Right lung (tissue), 5 donors: Measurements from ENCODE around the gene KCNAB1. TPM values are rescaled to one million over a fixed set of nuclear protein-coding genes. Genes with fewer than 3 reads are reported as not detected.
"Not testable (repeated sequence)": the region's sequence is repeated elsewhere in the genome, so short reads cannot be mapped to it uniquely, and the experiment has no call there.

Experiments
- DNase-seq, 2 donors: peaks; one replicate each; pipeline ENCODE4 v3.0.0-alpha.2; 2013
- polyA plus RNA-seq, 5 donors: library from polyadenylated mRNA; unstranded; fragments of 120-200 nt; gene quantifications; one replicate each; pipeline versions ENCODE4 v1.2.1 to v1.2.3, GENCODE V29; 2013; ENCODE audit warnings: inconsistent platforms in 1 of 5, low replicate concordance in 1 of 5; ENCODE audit not compliant: insufficient read length in 5 of 5, insufficient read depth in 1 of 5

The KCNAB1 gene
- polyA plus RNA-seq, 5 donors: 1.3 to 1.7 (median 1.7) TPM

DNA sequence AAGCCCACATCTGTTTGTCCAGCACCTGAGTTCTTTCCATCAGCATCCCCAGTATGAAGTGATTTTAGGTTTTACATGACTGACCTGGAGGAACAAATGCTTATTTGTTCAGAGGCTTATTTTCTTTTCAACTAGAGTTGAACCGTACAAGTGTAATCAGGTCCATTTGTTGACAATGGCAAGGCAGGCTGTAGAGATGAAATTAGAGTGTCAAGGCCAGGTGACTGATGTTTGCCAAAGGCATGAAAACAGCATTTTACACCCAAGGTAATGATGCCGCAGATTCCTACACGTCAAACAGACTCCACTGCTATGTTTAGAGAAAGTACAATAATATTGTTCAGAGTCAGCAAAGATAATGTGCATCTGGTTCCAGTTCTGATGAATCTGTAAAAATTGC, 96.5 kb downstream of the KCNAB1 start:
- DNase-seq: no peak

DNA sequence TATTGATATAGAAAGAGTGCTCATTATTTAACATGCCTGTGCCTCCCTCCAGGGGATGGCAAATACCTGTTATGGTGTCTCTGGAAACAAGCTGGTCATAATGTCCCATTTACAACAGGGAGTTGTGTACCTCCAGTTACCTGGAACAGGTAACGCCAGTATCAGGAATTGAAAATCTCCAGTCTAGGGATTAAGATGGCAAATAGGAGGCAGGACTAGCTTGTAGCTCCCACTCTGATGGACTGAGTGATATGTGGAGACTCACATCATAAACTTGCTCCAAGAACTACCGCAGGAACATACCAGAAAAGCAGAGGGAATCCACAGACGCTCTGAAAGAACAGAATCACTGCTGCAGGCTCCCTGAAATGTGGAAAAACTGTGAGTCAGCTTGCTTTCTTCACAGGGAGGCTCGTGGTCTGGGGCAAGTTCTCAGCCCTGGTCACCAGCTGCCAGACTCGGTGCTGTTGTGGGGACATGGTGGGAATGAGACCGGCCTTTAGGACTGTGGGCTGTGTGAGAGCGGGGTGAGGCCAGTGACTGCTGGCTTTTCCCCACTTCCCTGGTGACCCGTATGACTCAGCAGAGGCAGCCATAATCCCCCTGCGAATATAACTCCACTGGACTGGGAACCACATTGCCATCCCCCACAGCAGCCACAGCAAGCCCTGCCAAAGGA, 97.4 kb downstream of the KCNAB1 start:
- no peak for DNase-seq

- DNase-seq: no peak
Observed at GRCh38 chr3:156218353-156218744, 98.0 kb downstream of the KCNAB1 start.

GRCh38 chr3:156222381-156222780, 102.0 kb downstream of the KCNAB1 start:
- DNase-seq: not testable (repeated sequence)

GRCh38 chr3:156224046-156224445, 103.7 kb downstream of the KCNAB1 start:
- DNase-seq: not testable (repeated sequence)

- no peak for DNase-seq
Observed at GRCh38 chr3:156226676-156227420, 106.5 kb downstream of the KCNAB1 start.

- DNase-seq: no peak
Observed at GRCh38 chr3:156227704-156228103, 107.3 kb downstream of the KCNAB1 start.

DNA sequence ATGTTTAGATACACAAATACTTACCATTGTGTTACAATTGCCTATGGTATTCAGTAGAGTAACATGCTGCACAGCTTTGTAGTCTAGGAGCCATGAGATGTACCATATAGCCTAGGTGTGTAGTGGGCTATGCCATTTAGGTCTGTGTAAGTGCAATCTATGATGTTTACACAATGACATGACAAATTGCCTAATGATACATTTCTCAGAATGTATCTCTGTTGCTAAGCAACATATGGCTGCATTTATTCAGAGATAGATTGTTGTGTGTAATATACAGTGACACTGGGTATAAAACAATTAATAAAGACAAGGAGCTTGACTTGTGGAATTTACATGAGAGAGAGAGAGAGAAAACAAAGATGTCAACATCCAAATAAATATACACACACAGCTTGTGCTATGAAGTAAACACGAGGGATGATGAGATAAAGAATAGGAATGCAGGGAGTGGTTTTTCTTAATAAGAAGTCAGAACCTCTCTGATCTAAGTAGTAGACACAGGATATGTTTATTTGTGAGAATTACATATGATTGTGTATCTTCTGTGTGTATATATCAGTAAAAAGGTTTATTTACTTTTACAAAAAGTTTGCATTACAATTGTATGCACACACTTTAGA, 110.0 kb downstream of the KCNAB1 start:
- DNase-seq: no peak

GRCh38 chr3:156231221-156231620, 110.8 kb downstream of the KCNAB1 start:
- not testable (repeated sequence) for DNase-seq

GRCh38 chr3:156233876-156234275, 113.5 kb downstream of the KCNAB1 start:
- DNase-seq: no peak

GRCh38 chr3:156236556-156237260, 116.3 kb downstream of the KCNAB1 start:
- no peak for DNase-seq

GRCh38 chr3:156240642-156241041, 120.3 kb downstream of the KCNAB1 start:
- no peak for DNase-seq

DNA sequence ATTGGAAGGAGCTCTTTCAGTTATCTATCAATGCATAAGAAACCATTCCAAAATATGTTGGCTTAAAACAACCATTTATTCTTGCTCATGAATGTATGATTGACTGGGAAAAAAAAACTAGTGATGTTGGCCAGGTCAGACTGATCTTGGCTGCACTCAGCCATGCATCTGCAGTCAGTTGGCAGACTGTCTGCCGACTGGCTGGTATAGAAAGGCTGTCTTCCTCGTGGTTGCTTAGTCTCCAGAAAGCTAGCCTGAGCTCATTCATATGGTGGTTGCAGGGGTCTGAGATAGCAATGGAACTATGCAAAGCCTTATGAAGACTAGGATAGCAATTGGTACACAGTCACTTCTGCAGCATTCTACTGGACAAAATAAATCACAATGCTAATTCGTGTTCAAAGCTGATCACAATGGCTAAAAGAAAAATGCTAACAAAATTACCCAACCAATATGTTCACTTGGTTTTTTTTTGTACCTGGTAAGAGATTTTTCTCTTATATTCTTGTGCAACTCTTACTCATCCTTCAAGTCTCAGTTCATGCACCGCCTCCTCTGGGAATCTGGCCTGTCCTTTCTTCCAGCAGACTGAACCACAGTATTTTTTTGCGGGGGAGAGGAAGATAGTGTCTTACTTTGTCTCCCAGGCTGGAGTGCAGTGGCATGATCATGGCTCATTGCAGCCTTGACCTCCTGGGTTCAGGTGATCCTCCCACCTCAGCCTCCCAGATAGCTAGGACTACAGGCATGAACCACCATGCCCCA, 126.8 kb downstream of the KCNAB1 start:
- no peak for DNase-seq

DNA sequence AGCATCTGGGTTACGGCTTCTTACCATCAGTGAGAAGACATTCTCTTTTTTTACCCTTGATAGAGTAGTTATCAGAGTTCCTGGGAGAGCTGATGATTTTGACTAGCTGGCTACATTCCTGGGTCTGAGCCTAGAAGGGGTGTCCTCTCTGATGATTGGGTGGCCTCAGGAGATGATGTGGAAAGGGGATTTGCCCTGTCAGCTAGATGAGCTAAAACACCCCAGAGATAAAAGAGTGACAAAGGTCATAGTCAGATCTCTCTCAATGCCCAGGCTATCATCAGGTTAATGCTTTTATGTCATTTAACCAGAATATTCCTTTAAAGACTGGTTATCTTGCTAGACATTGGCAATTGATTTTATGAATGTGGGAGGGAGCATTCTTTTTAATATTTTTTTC, 130.2 kb downstream of the KCNAB1 start:
- no peak for DNase-seq

GRCh38 chr3:156251424-156251823, 131.0 kb downstream of the KCNAB1 start:
- no peak for DNase-seq

GRCh38 chr3:156252656-156253055, 132.3 kb downstream of the KCNAB1 start:
- no peak for DNase-seq

- DNase-seq: no peak
Observed at GRCh38 chr3:156253150-156253549, 132.8 kb downstream of the KCNAB1 start.

DNA sequence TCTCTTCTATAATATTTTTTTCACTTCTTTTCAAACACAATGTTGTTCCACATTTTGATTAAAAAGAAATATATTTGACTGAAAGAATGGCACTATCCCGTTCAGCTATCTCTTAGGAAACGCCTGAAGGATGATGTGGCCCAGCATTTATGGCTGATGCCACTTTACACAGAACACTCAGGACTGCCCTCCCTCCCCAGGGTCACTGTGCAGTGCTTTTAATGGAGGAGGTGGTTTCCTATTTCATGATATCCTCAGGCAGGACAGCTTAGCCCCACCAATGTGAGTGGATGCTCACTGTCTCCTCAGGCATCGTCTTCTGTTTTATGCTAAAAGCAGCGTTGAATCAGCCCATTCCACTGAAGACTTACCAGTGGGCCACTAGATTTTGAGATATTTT, 135.9 kb downstream of the KCNAB1 start:
- DNase-seq: no peak

DNA sequence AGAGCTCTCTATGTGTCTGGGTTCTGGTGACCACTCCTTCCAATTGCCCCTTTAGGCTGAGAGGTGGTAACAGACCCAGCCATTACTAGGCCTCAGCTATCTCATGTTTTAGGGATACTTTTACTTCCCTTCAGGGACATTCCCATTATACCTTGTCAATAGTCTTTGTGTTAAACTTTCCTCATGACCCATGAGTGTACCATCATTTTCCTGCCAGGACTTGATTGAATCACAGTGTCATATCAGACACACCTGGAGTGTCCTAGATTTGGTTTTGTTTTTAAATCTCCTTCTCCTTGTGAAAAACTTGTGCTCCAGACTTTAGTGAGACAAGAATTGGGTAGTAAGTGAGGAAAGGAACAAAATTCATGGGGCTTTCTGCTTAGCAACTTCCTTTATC, 136.6 kb downstream of the KCNAB1 start:
- no peak for DNase-seq

- DNase-seq: no peak
Observed at GRCh38 chr3:156258301-156258700, 137.9 kb downstream of the KCNAB1 start.

- no peak for DNase-seq
Observed at GRCh38 chr3:156259896-156260295, 139.5 kb downstream of the KCNAB1 start.

DNA sequence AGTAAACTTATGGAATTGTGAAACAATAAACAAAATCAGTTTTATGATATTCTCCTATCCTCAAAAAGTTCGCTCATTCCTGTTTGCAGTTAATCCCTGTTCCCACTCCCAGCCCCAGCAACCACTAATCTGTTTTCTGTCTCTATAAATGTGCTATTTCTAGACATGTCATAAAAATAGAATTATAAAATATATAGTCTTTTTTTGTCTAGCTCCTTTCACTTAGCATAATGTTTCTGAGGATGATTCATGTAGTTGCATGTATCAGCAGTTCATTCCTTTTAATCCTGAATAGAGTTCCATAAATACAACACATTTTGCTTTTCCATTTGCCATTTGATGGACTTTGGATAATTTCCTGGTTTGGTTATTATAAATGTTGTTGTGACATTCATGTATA, 140.0 kb downstream of the KCNAB1 start:
- DNase-seq: no peak
